ENCODE results near the gene OTX1.

The OTX1 gene

DNA sequence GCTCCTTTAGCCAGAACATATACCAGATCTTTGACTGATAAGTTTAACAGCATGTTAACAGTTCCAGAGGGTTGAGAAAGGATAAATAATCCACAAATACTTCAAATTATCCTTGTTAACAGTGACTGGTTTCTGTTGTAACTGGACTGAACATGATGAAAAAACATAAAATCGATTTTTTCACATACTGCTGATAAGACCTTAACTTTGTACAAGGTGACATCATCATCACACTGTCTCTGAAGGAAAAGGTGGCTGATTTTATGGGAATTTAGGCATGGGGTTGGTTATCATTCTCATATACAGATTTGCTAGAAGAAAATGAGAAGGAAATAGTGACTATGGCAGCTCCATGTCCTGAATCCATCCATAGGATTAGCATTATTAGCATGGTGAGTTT lies 36.1 kb downstream of the OTX1 start:
- H3K27ac ChIP-seq: no peak overlapping the region
- TF ChIP-seq, protein P1, sequence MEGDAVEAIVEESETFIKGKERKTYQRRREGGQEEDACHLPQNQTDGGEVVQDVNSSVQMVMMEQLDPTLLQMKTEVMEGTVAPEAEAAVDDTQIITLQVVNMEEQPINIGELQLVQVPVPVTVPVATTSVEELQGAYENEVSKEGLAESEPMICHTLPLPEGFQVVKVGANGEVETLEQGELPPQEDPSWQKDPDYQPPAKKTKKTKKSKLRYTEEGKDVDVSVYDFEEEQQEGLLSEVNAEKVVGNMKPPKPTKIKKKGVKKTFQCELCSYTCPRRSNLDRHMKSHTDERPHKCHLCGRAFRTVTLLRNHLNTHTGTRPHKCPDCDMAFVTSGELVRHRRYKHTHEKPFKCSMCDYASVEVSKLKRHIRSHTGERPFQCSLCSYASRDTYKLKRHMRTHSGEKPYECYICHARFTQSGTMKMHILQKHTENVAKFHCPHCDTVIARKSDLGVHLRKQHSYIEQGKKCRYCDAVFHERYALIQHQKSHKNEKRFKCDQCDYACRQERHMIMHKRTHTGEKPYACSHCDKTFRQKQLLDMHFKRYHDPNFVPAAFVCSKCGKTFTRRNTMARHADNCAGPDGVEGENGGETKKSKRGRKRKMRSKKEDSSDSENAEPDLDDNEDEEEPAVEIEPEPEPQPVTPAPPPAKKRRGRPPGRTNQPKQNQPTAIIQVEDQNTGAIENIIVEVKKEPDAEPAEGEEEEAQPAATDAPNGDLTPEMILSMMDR (conservative IDR thresholded peaks at IDR 0.05): no peak
- no peak for TF ChIP-seq ZFX (IDR thresholded peaks at IDR 0.05)

- no peak overlapping the region for H3K27ac ChIP-seq
- TF ChIP-seq, protein P1 (conservative IDR thresholded peaks at IDR 0.05): no peak
- no peak for TF ChIP-seq ZFX (IDR thresholded peaks at IDR 0.05)
Observed at GRCh38 chr2:63092401-63092800, 41.8 kb downstream of the OTX1 start.

GRCh38 chr2:63092857-63093256 lies 42.2 kb downstream of the OTX1 start:
- TF ChIP-seq ZFX (IDR thresholded peaks at IDR 0.05): no peak
- TF ChIP-seq, protein P1 (conservative IDR thresholded peaks at IDR 0.05): no peak

GRCh38 chr2:63093502-63093901 lies 42.9 kb downstream of the OTX1 start:
- no peak overlapping the region for H3K27ac ChIP-seq
- TF ChIP-seq ZFX (IDR thresholded peaks at IDR 0.05): no peak
- TF ChIP-seq, protein P1 (conservative IDR thresholded peaks at IDR 0.05): no peak

More at GRCh38 chr2:63092857-63093256, 42.2 kb downstream of the OTX1 start:
- no peak overlapping the region for H3K27ac ChIP-seq

- H3K27ac ChIP-seq: no peak overlapping the region
- TF ChIP-seq ZFX (IDR thresholded peaks at IDR 0.05): no peak
- TF ChIP-seq, protein P1 (conservative IDR thresholded peaks at IDR 0.05): no peak
Observed at GRCh38 chr2:63096491-63096890, 45.9 kb downstream of the OTX1 start.

- no peak overlapping the region for H3K27ac ChIP-seq
- TF ChIP-seq, protein P1 (conservative IDR thresholded peaks at IDR 0.05): no peak
- no peak for TF ChIP-seq ZFX (IDR thresholded peaks at IDR 0.05)
Observed at GRCh38 chr2:63099032-63099431, 48.4 kb downstream of the OTX1 start.

GRCh38 chr2:63101954-63102353 lies 51.3 kb downstream of the OTX1 start:
- H3K27ac ChIP-seq: no peak overlapping the region
- TF ChIP-seq, protein P1 (conservative IDR thresholded peaks at IDR 0.05): no peak
- no peak for TF ChIP-seq ZFX (IDR thresholded peaks at IDR 0.05)

Data from C4-2B (cell line).